GM12878 (cell line): ENCODE data around the gene ADAMTS1. TPM values are rescaled to one million over a fixed set of nuclear protein-coding genes. Genes with fewer than 3 reads are reported as not detected.

Experiments used
- ATAC-seq: fragments of 200-7000 bp; cut with Tn5 transposase; 3 replicates; pipeline ENCODE4 v1.9.1; 2020; ENCODE audit warnings: mild to moderate bottlenecking, moderate library complexity
- BruUV-seq: library from RNA; stranded (reverse); fragments of 400-500 nt; replicated peaks from 2 replicates; lab custom pipeline; 2021; lab: Mats Ljungman, UMichigan
- CTCF ChIA-PET: fragments of 300-600 bp; sonication (Branson Sonifier 250); formaldehyde crosslinking; extraction: SDS; loops from one replicate; lab custom pipeline; 2021; ENCODE audit warnings: inconsistent platforms; lab: Yijun Ruan, JAX
- POLR2A ChIA-PET: fragments of 350-600 bp; formaldehyde crosslinking; extraction: SDS; loops from one replicate; lab custom pipeline; 2021; ENCODE audit warnings: inconsistent platforms; lab: Charles Lee
- RAD21 ChIA-PET: fragments of 300-600 bp; sonication (Branson Sonifier 250); formaldehyde crosslinking; loops from one replicate; lab custom pipeline; 2023; ENCODE audit warnings: antibody characterized with exemption; ENCODE audit not compliant: unreplicated experiment; lab: Charles Lee
- SMC1A ChIA-PET: fragments of 300-600 bp; sonication (Branson Sonifier 250); formaldehyde crosslinking; loops from one replicate; lab custom pipeline; 2023; ENCODE audit not compliant: unreplicated experiment, uncharacterized antibody; lab: Charles Lee
- DNase-seq: peaks from one replicate; pipeline ENCODE4 v3.0.0-alpha.2; 2011; ENCODE audit warnings: low read depth, low spot score
- FAIRE-seq: peaks from 3 replicates; lab custom pipeline; 2011; peaks lifted over from hg19 to GRCh38; lab: Jason Lieb, UNC
- H2AFZ ChIP-seq: 2 replicates; pipeline ENCODE4 v1.6.0; 2011; ENCODE audit warnings: low read depth, low read length, control low read depth; ENCODE audit not compliant: control insufficient read depth
- H3K27ac ChIP-seq: 2 replicates; pipeline ENCODE4 v1.5.1; 2011; ENCODE audit warnings: control low read depth; ENCODE audit not compliant: control insufficient read depth, insufficient read depth
- H3K27me3 ChIP-seq, 2 experiments: replicated peaks in 1 of 2; 2 replicates each; pipeline versions ENCODE4 v1.6.0 to v1.6.1; 2011; ENCODE audit warnings: low read length in 1 of 2; ENCODE audit not compliant: control insufficient read depth in 2 of 2, insufficient read depth in 2 of 2
- H3K36me3 ChIP-seq, 2 experiments: 2 replicates each; pipeline ENCODE4 v1.5.1; 2011; ENCODE audit warnings: low read length in 1 of 2; ENCODE audit not compliant: control insufficient read depth in 2 of 2, insufficient read depth in 2 of 2
- H3K4me1 ChIP-seq: 2 replicates; pipeline ENCODE4 v1.6.1; 2011; ENCODE audit warnings: mild to moderate bottlenecking, low read length, moderate library complexity, mixed read lengths; ENCODE audit not compliant: control insufficient read depth, insufficient read depth
- H3K4me2 ChIP-seq: 2 replicates; pipeline ENCODE4 v1.6.0; 2011; ENCODE audit warnings: control low read depth; ENCODE audit not compliant: control insufficient read depth, insufficient read depth
- H3K4me3 ChIP-seq: fragments of 200-600 bp; sonication (generic); 2 replicates; pipeline ENCODE4 v1.5.1; 2016
- H3K79me2 ChIP-seq: 2 replicates; pipeline ENCODE4 v1.6.0; 2011; ENCODE audit warnings: low read length; ENCODE audit not compliant: control insufficient read depth, insufficient read depth
- H3K9ac ChIP-seq: 2 replicates; pipeline ENCODE4 v1.8.0; 2011; ENCODE audit warnings: low read length, control low read depth, mixed read lengths; ENCODE audit not compliant: control insufficient read depth, insufficient read depth
- H3K9me3 ChIP-seq: replicated peaks from 3 replicates; pipeline ENCODE4 v1.5.1; 2011; ENCODE audit warnings: mild to moderate bottlenecking, low read length; ENCODE audit not compliant: control insufficient read depth, insufficient read depth
- H4K20me1 ChIP-seq: 2 replicates; pipeline ENCODE4 v1.6.0; 2011; ENCODE audit not compliant: control insufficient read depth, insufficient read depth
- EP300 ChIP-seq, 2 experiments: fragments of 150-350 bp in 1 of 2; IDR thresholded peaks; 2 replicates each; pipeline ENCODE4 v1.6.1; 2011 to 2012; ENCODE audit warnings: low read depth in 2 of 2, low read length in 2 of 2, borderline replicate concordance in 1 of 2, improper control_type of control experiment in 1 of 2, inconsistent platforms in 1 of 2; ENCODE audit not compliant: control insufficient read depth in 1 of 2
- NR2F1 ChIP-seq: fragments of 450-650 bp; conservative IDR thresholded peaks from 2 replicates; pipeline ENCODE4 v1.6.1; 2017; ENCODE audit warnings: mild to moderate bottlenecking
- RCOR1 ChIP-seq: conservative IDR thresholded peaks from 2 replicates; pipeline ENCODE4 v1.6.1; 2012; ENCODE audit warnings: low read depth, low read length, improper control_type of control experiment
- SIX5 ChIP-seq: IDR thresholded peaks from 2 replicates; pipeline ENCODE4 v1.6.1; 2011; ENCODE audit warnings: mild to moderate bottlenecking, low read depth, low read length, moderate library complexity; ENCODE audit not compliant: severe bottlenecking
- TARDBP ChIP-seq: IDR thresholded peaks from 2 replicates; pipeline ENCODE4 v1.6.1; 2016; ENCODE audit warnings: borderline replicate concordance
- YY1 ChIP-seq: IDR thresholded peaks from 2 replicates; pipeline ENCODE4 v1.6.1; 2011; ENCODE audit warnings: low read depth, mild to moderate bottlenecking, low read length
- ZNF622 ChIP-seq: fragments of 450-650 bp; IDR thresholded peaks from 2 replicates; pipeline ENCODE4 v1.6.1; 2017; ENCODE audit warnings: mild to moderate bottlenecking, inconsistent platforms
- WGBS: methylation state at CpG from one replicate; pipeline ENCODE4 v1.1.6; 2016; ENCODE audit warnings: low lambda C conversion rate; ENCODE audit not compliant: insufficient replicate concordance, insufficient coverage; ENCODE audit errors: missing lambda C conversion rate; 5-methylcytosine and 5-hydroxymethylcytosine counted together
- in situ Hi-C: fragments of 300-500 bp; cut with MboI; formaldehyde crosslinking; loops from 9 replicates; pipeline ENCODE4 v1.14.3; 2018; ENCODE audit warnings: mixed read lengths
- intact Hi-C: fragments of 100-400 bp; cut with micrococcal nuclease; formaldehyde crosslinking; loops from one replicate; pipeline ENCODE4 v1.14.2; 2022; ENCODE audit not compliant: unreplicated experiment
- polyA plus RNA-seq, 11 experiments: library from polyadenylated mRNA; depleted of rRNA in 4 of 11; unstranded in 6 of 11; stranded (reverse) in 5 of 11; fragments of >200 nt; fragmentation: Nextera tagmentation in 4 of 11; fragmentation: Illumina TruSeq in 1 of 11; extraction: Ambion mirVana in 4 of 11; extraction: Trizol in 1 of 11; gene quantifications; 1 replicate in 1 of 11; 2 replicates in 10 of 11; pipeline versions ENCODE4 v1.2.1 to v1.2.3, GENCODE V29; 2011 to 2016; ENCODE audit warnings: inconsistent platforms in 2 of 11, missing spikeins in 2 of 11, low read depth in 1 of 11
- total RNA-seq, 4 experiments: library from RNA; depleted of rRNA in 3 of 4; stranded (reverse); fragments of >200 nt in 3 of 4; fragmentation: Illumina TruSeq in 1 of 4; extraction: Trizol in 1 of 4; gene quantifications; 2 replicates each; pipeline versions ENCODE4 v1.2.1 to v1.2.3, GENCODE V29; 2013 to 2021
- TF ChIP-seq, protein P1 (sequence below): fragments of 450-650 bp; formaldehyde crosslinking; IDR thresholded peaks from 2 replicates; pipeline ENCODE4 v1.4.0; 2022; ENCODE audit warnings: mild to moderate bottlenecking, moderate library complexity
- TF ChIP-seq, protein P2 (sequence below), 3 experiments: IDR thresholded peaks in 2 of 3; conservative IDR thresholded peaks in 1 of 3; 2 replicates each; pipeline ENCODE4 v1.5.1; 2011; ENCODE audit warnings: low read depth in 3 of 3, low read length in 3 of 3, mild to moderate bottlenecking in 3 of 3, control low read depth in 2 of 3, moderate library complexity in 2 of 3, inconsistent platforms in 1 of 3, mixed read lengths in 1 of 3; ENCODE audit not compliant: control insufficient read depth in 2 of 3, insufficient read depth in 1 of 3; ENCODE audit errors: extremely low read depth in 1 of 3

Gene ADAMTS1
- total and polyA plus RNA-seq, 10 of the 15 experiments (the other 5 are each of a cell fraction or from before 2014, with no cell fraction given): 0.06 to 0.21 (median 0.08) TPM; not detected in 6

DNA sequence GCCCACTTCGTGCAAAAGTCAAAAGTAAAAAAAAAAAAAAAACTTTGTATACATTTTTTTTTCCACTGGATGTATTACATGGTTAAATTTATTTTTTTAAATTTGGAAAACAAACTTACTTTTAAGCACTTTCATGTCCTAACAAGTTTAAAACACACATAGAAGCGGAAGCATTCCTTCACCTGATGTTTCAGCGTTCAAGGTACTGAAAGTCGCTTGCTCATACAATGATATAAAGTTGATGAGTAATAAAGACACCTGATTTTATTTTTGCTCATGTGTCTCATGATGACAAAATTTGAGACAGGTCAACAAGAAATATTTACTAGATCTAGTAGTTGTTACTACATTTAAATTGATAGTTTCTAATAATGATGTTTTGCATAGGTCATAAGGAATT, 35.5 kb downstream of the ADAMTS1 start:
- BruUV-seq: no TSS peak
- no peak overlapping the region for H3K4me2 ChIP-seq
- no peak overlapping the region for H3K9ac ChIP-seq
- WGBS: 49% methylated on average over 4 of the region's 4 CpGs
- no peaks in the 10 kb centered on the region for H3K4me1 ChIP-seq
- H2AFZ ChIP-seq: no peak overlapping the region
- in situ Hi-C loops (no loop called here), intact Hi-C loops (no loop called here)
- SMC1A ChIA-PET: no interaction called here
- ATAC-seq (no peak), DNase-seq (no peak), FAIRE-seq (no peak)
- POLR2A ChIA-PET: no interaction called here
- TF ChIP-seq NR2F1 (no peak), SIX5 (no peak), EP300 (IDR thresholded peaks at IDR 0.05; ENCODE audit: borderline replicate concordance in 1 of 2, control insufficient read depth in 1 of 2, low read depth in 2 of 2, low read length in 2 of 2) (no peak), RCOR1 (no peak), YY1 (no peak), ZNF622 (no peak), TARDBP (no peak)
- TF ChIP-seq, protein P1, sequence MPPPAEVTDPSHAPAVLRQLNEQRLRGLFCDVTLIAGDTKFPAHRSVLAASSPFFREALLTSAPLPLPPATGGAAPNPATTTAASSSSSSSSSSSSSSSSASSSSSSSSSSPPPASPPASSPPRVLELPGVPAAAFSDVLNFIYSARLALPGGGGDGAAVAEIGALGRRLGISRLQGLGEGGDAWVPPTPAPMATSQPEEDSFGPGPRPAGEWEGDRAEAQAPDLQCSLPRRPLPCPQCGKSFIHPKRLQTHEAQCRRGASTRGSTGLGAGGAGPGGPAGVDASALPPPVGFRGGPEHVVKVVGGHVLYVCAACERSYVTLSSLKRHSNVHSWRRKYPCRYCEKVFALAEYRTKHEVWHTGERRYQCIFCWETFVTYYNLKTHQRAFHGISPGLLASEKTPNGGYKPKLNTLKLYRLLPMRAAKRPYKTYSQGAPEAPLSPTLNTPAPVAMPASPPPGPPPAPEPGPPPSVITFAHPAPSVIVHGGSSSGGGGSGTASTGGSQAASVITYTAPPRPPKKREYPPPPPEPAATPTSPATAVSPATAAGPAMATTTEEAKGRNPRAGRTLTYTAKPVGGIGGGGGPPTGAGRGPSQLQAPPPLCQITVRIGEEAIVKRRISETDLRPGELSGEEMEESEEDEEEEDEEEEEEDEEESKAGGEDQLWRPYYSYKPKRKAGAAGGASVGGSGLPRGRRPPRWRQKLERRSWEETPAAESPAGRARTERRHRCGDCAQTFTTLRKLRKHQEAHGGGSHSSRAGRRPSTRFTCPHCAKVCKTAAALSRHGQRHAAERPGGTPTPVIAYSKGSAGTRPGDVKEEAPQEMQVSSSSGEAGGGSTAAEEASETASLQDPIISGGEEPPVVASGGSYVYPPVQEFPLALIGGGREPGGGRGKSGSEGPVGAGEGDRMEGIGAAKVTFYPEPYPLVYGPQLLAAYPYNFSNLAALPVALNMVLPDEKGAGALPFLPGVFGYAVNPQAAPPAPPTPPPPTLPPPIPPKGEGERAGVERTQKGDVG (CRISPR knock-in tag): no peak
- TF ChIP-seq, protein P2, sequence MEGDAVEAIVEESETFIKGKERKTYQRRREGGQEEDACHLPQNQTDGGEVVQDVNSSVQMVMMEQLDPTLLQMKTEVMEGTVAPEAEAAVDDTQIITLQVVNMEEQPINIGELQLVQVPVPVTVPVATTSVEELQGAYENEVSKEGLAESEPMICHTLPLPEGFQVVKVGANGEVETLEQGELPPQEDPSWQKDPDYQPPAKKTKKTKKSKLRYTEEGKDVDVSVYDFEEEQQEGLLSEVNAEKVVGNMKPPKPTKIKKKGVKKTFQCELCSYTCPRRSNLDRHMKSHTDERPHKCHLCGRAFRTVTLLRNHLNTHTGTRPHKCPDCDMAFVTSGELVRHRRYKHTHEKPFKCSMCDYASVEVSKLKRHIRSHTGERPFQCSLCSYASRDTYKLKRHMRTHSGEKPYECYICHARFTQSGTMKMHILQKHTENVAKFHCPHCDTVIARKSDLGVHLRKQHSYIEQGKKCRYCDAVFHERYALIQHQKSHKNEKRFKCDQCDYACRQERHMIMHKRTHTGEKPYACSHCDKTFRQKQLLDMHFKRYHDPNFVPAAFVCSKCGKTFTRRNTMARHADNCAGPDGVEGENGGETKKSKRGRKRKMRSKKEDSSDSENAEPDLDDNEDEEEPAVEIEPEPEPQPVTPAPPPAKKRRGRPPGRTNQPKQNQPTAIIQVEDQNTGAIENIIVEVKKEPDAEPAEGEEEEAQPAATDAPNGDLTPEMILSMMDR (IDR thresholded peaks at IDR 0.05 in 2 of 3, conservative IDR thresholded peaks at IDR 0.05 in 1 of 3; ENCODE audit: control insufficient read depth in 2 of 3, extremely low read depth in 1 of 3, insufficient read depth in 1 of 3, low read depth in 3 of 3, low read length in 3 of 3): no peak
- no peaks in the 10 kb centered on the region for H3K36me3 ChIP-seq
- RAD21 ChIA-PET: no interaction called here
- CTCF ChIA-PET: no interaction called here
- H3K27ac ChIP-seq: no peak overlapping the region
- H3K9me3 ChIP-seq: no peaks in the 10 kb centered on the region
- H4K20me1 ChIP-seq: no peaks in the 10 kb centered on the region
- H3K79me2 ChIP-seq: no peaks in the 10 kb centered on the region
- no peak overlapping the region for H3K4me3 ChIP-seq
- no peaks in the 10 kb centered on the region for H3K27me3 ChIP-seq
